Activated CD4-positive, alpha-beta T cell treated with anti-CD3 and anti-CD28 coated beads, Interleukin-2, amount 10 ng/mL, durations not matched to agents 24 days and 14 days (primary cell): ENCODE measurements around the gene TTLL11. TPM values are rescaled to one million over a fixed set of nuclear protein-coding genes. Genes with fewer than 3 reads are reported as not detected.
"Not testable (repeated sequence)": the region's sequence is repeated elsewhere in the genome, so short reads cannot be mapped to it uniquely, and the experiment has no call there.

Experiments used
- DNase-seq: peaks from one replicate; pipeline ENCODE4 v3.0.0; 2022
- H3K27ac Mint-ChIP-seq: one replicate; pipeline ENCODE4 v1.8.0; 2022; ENCODE audit warnings: mild to moderate bottlenecking, mixed read lengths
- H3K27me3 Mint-ChIP-seq: one replicate; pipeline ENCODE4 v1.8.0; 2022; ENCODE audit warnings: mixed read lengths
- H3K36me3 Mint-ChIP-seq: one replicate; pipeline ENCODE4 v1.8.0; 2022; ENCODE audit warnings: low read depth, mild to moderate bottlenecking, mixed read lengths
- H3K4me1 Mint-ChIP-seq: one replicate; pipeline ENCODE4 v1.8.0; 2021; ENCODE audit warnings: mixed read lengths
- H3K4me3 Mint-ChIP-seq: one replicate; pipeline ENCODE4 v1.8.0; 2022; ENCODE audit warnings: mild to moderate bottlenecking, moderate library complexity, mixed read lengths
- H3K9me3 Mint-ChIP-seq: one replicate; pipeline ENCODE4 v1.8.0; 2021; ENCODE audit warnings: mixed read lengths
- intact Hi-C: fragments of 100-400 bp; cut with micrococcal nuclease; formaldehyde crosslinking; loops from one replicate; pipeline ENCODE4 v1.15.1; 2023
- total RNA-seq: library from RNA; stranded (reverse); gene quantifications from 2 replicates; pipeline ENCODE4 v1.2.3, GENCODE V29; 2022

Gene TTLL11
- total RNA-seq, 1 donor from 2014 or later: 2.4 TPM

GRCh38 chr9:122120316-122121071 is 27.4 kb upstream of the TTLL11 start:
- no peak overlapping the region for H3K4me3 Mint-ChIP-seq
- DNase-seq: no peak
- intact Hi-C loops: loop anchor here (10.0 kb wide), 1 partner anchor 334 kb away; no protein-coding TSS in a partner anchor
- H3K4me1 Mint-ChIP-seq: peaks cover 8% of the 10 kb centered on the region
- no peaks in the 10 kb centered on the region for H3K36me3 Mint-ChIP-seq
- H3K9me3 Mint-ChIP-seq: no peaks in the 10 kb centered on the region
- H3K27me3 Mint-ChIP-seq: peaks cover 10% of the 10 kb centered on the region
- no peak overlapping the region for H3K27ac Mint-ChIP-seq

GRCh38 chr9:122119721-122120120 is 26.6 kb upstream of the TTLL11 start:
- Mint-ChIP-seq H3K9me3 (no peaks in the 10 kb centered on the region), H3K36me3 (no peaks in the 10 kb centered on the region), H3K4me3 (no peak overlapping the region), H3K27ac (no peak overlapping the region), H3K4me1 (peaks cover 3% of the 10 kb centered on the region), H3K27me3 (peaks cover 7% of the 10 kb centered on the region)
- intact Hi-C loops: loop anchor here (10.0 kb wide), 1 partner anchor 335 kb away; no protein-coding TSS in a partner anchor
- DNase-seq: no peak

- Mint-ChIP-seq H3K9me3 (no peaks in the 10 kb centered on the region), H3K36me3 (no peaks in the 10 kb centered on the region), H3K27me3 (peaks cover 2% of the 10 kb centered on the region), H3K27ac (no peak overlapping the region), H3K4me3 (no peak overlapping the region), H3K4me1 (peaks cover 3% of the 10 kb centered on the region)
- intact Hi-C loops: no loop called here
- DNase-seq: no peak
Observed at GRCh38 chr9:122119166-122119521, 26.0 kb upstream of the TTLL11 start.

- no peak for DNase-seq
- Mint-ChIP-seq H3K27ac (no peak overlapping the region), H3K4me3 (no peak overlapping the region), H3K4me1 (peaks cover 3% of the 10 kb centered on the region), H3K36me3 (no peaks in the 10 kb centered on the region), H3K27me3 (no peaks in the 10 kb centered on the region), H3K9me3 (no peaks in the 10 kb centered on the region)
- intact Hi-C loops: no loop called here
Observed at GRCh38 chr9:122118343-122119165, 25.4 kb upstream of the TTLL11 start.

GRCh38 chr9:122117241-122117640 is 24.1 kb upstream of the TTLL11 start:
- H3K27me3 Mint-ChIP-seq, H3K4me3 Mint-ChIP-seq, H3K36me3 Mint-ChIP-seq, H3K27ac Mint-ChIP-seq, H3K9me3 Mint-ChIP-seq, DNase-seq, intact Hi-C loops, H3K4me1 Mint-ChIP-seq: not testable (repeated sequence)

GRCh38 chr9:122116448-122117173 is 23.5 kb upstream of the TTLL11 start:
- intact Hi-C loops: no loop called here
- H3K4me3 Mint-ChIP-seq: no peak overlapping the region

GRCh38 chr9:122116040-122116439 is 22.9 kb upstream of the TTLL11 start:
- intact Hi-C loops: no loop called here
- H3K36me3 Mint-ChIP-seq: no peaks in the 10 kb centered on the region
- no peaks in the 10 kb centered on the region for H3K4me1 Mint-ChIP-seq
- H3K4me3 Mint-ChIP-seq: no peak overlapping the region
- H3K27me3 Mint-ChIP-seq: peaks cover 2% of the 10 kb centered on the region
- no peaks in the 10 kb centered on the region for H3K9me3 Mint-ChIP-seq
- no peak for DNase-seq
- no peak overlapping the region for H3K27ac Mint-ChIP-seq

More at GRCh38 chr9:122116448-122117173, 23.5 kb upstream of the TTLL11 start:
- Mint-ChIP-seq H3K36me3 (no peaks in the 10 kb centered on the region), H3K27me3 (peaks cover 2% of the 10 kb centered on the region), H3K4me1 (no peaks in the 10 kb centered on the region), H3K27ac (no peak overlapping the region), H3K9me3 (no peaks in the 10 kb centered on the region)
- no peak for DNase-seq

GRCh38 chr9:122115176-122116035 is 22.3 kb upstream of the TTLL11 start:
- Mint-ChIP-seq H3K36me3 (no peaks in the 10 kb centered on the region), H3K9me3 (no peaks in the 10 kb centered on the region), H3K4me3 (no peak overlapping the region), H3K4me1 (no peaks in the 10 kb centered on the region), H3K27ac (no peak overlapping the region), H3K27me3 (peaks cover 2% of the 10 kb centered on the region)
- intact Hi-C loops: no loop called here
- no peak for DNase-seq

- Mint-ChIP-seq H3K4me3 (no peak overlapping the region), H3K9me3 (no peaks in the 10 kb centered on the region), H3K27ac (no peak overlapping the region), H3K27me3 (peaks cover 2% of the 10 kb centered on the region), H3K4me1 (no peaks in the 10 kb centered on the region), H3K36me3 (no peaks in the 10 kb centered on the region)
- no peak for DNase-seq
- intact Hi-C loops: no loop called here
Observed at GRCh38 chr9:122113574-122113973, 20.5 kb upstream of the TTLL11 start.

- Mint-ChIP-seq H3K27me3 (peaks cover 2% of the 10 kb centered on the region), H3K4me1 (no peaks in the 10 kb centered on the region), H3K9me3 (no peaks in the 10 kb centered on the region), H3K36me3 (no peaks in the 10 kb centered on the region), H3K4me3 (no peak overlapping the region), H3K27ac (no peak overlapping the region)
- intact Hi-C loops: no loop called here
- DNase-seq: no peak
Observed at GRCh38 chr9:122112238-122112637, 19.1 kb upstream of the TTLL11 start.

- Mint-ChIP-seq H3K4me1 (no peaks in the 10 kb centered on the region), H3K27me3 (peaks cover 2% of the 10 kb centered on the region), H3K36me3 (no peaks in the 10 kb centered on the region), H3K27ac (no peak overlapping the region), H3K4me3 (no peak overlapping the region), H3K9me3 (no peaks in the 10 kb centered on the region)
- intact Hi-C loops: no loop called here
- no peak for DNase-seq
Observed at GRCh38 chr9:122111413-122112085, 18.4 kb upstream of the TTLL11 start.

- Mint-ChIP-seq H3K27ac (no peak overlapping the region), H3K27me3 (peaks cover 2% of the 10 kb centered on the region), H3K36me3 (no peaks in the 10 kb centered on the region), H3K4me3 (no peak overlapping the region), H3K4me1 (no peaks in the 10 kb centered on the region), H3K9me3 (no peaks in the 10 kb centered on the region)
- DNase-seq: no peak
- intact Hi-C loops: no loop called here
Observed at GRCh38 chr9:122110100-122110833, 17.2 kb upstream of the TTLL11 start.
